ENCODE data around the gene PRELID1.

GRCh38 chr5:177264178-177264577 lies 39.4 kb upstream of the PRELID1 start:
- TF ChIP-seq CTCF (IDR thresholded peaks at IDR 0.05) (no peak), POLR2A (IDR thresholded peaks at IDR 0.05) (no peak)
